AG10803 (cell line): ENCODE data around the gene CHCHD5.
"Not testable (repeated sequence)": the region's sequence is repeated elsewhere in the genome, so short reads cannot be mapped to it uniquely, and the experiment has no call there.

ENCODE experiments used
- DNase-seq: peaks from one replicate; pipeline ENCODE4 v3.0.0; 2010; ENCODE audit warnings: low read depth
- H3K4me3 ChIP-seq: 2 replicates; pipeline ENCODE4 v1.5.1; 2011; ENCODE audit warnings: mild to moderate bottlenecking, low read length, control low read depth
- TF ChIP-seq, protein P1 (sequence below): conservative IDR thresholded peaks from 2 replicates; pipeline ENCODE4 v1.5.1; 2011; ENCODE audit warnings: mild to moderate bottlenecking, low read length, control low read depth, inconsistent platforms

Gene CHCHD5

DNA sequence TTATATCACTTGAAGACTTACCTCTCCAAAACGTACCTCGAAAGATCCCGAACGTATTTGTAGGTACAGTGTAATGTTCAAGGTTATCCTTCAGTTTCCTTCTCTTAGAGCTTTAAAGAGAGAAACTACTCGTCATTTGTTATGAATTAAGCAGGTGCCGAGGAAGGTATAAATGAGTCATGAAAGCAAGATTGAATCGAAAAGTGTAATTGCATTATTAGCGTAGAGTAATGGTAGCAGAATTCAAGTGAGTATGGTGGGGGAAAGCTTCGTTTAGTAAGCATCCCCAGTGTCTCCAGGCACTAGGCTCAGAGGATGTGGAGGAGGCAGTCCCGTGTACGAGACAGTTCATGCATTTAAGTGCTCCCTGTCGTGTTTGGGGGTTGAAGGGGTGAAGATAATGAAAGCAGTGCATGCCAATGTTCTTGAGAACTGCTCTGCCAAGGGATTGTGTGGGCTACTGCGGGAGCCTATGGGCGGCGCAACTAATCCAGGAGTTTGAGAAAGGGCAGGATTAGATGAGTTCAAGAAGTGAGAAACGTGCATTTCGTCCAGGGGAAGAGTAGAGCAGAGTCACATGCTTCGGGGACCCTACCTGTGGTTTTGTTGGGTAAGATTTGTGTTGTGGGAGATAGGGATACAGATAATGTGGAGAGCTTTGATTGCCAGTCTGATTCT, 41.3 kb upstream of the CHCHD5 start:
- H3K4me3 ChIP-seq: peak overlapping the region; percentile 98
- TF ChIP-seq, protein P1, sequence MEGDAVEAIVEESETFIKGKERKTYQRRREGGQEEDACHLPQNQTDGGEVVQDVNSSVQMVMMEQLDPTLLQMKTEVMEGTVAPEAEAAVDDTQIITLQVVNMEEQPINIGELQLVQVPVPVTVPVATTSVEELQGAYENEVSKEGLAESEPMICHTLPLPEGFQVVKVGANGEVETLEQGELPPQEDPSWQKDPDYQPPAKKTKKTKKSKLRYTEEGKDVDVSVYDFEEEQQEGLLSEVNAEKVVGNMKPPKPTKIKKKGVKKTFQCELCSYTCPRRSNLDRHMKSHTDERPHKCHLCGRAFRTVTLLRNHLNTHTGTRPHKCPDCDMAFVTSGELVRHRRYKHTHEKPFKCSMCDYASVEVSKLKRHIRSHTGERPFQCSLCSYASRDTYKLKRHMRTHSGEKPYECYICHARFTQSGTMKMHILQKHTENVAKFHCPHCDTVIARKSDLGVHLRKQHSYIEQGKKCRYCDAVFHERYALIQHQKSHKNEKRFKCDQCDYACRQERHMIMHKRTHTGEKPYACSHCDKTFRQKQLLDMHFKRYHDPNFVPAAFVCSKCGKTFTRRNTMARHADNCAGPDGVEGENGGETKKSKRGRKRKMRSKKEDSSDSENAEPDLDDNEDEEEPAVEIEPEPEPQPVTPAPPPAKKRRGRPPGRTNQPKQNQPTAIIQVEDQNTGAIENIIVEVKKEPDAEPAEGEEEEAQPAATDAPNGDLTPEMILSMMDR: no peak
- DNase-seq: peak; percentile 8

DNA sequence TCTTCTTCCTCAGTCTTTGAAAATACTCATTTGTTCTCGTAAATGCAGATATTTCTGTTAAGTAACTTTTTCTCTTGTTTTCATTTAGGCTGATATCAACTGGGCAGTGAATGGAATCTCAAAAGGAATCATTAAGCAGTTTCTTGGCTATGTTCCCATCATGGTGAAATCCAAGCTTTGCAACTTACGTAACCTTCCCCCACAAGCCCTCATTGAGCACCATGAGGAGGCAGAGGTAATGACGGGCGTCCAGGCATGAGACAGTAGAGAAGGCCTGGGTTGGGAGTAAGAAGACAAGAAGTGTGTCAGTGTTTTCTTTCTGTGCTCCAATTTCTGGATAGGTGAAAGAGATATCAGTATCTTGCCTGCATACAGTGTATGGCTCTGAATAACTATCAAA, 37.1 kb upstream of the CHCHD5 start:
- TF ChIP-seq, protein P1: no peak
- DNase-seq: peak; percentile 56

DNA sequence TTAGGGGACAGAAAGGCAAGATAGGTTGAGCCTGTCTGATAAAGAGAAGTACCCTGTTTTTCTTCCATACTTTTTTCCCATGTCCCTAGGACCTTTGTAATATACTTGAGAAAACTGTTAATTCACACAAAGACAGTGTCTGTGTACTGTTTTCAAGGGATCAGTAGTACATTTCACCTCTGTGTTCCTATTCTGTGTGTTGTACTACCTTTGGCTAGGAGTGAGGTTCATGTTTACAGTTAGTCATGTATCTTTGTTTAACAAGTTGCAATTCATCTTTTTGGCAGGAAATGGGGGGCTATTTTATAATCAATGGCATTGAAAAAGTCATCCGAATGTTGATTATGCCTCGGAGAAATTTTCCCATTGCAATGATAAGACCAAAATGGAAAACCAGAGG, 35.4 kb upstream of the CHCHD5 start:
- DNase-seq: no peak
- no peak overlapping the region for H3K4me3 ChIP-seq
- TF ChIP-seq, protein P1: no peak

More for the DNA sequence above, 37.1 kb upstream of the CHCHD5 start:
- H3K4me3 ChIP-seq: no peak overlapping the region

DNA sequence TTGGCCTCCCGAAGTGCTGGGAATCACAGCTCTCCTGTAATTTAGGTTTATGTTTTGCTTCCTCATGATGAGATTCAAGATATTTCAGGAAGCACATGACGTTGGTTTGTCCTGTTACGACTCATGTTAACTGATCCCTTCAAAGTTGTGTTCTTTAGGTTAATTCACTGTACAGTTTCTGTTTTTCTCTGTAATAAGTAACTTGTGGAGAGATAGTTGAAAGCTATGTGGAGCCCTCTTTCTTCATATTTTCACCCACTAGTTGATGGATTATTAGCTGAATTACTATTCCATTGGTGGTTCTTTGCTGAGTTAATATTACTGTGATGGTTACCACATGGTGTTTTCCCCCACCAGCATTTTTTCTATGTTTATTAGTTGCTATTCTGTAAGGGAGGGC, 18.3 kb upstream of the CHCHD5 start:
- TF ChIP-seq, protein P1: no peak
- DNase-seq: no peak
- H3K4me3 ChIP-seq: no peak overlapping the region

DNA sequence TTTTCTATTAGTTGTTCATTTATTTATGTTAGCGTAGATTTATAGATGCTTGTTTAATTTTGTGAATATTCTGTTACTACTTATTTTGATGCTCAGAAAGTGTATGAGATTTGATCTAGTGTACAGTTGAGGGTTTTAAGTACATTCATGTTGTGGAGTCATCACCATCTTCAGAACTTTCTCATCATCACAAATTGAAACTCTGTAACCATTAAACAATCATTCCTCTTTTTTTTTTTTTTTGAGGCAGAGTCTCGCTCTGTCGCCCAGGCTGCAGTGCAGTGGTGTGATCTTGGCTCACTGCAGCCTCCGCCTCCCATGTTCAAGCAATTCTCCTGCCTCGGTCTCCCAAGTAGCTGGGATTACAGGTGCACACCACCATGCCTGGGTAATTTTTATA, 17.9 kb upstream of the CHCHD5 start:
- DNase-seq, H3K4me3 ChIP-seq: not testable (repeated sequence)

DNA sequence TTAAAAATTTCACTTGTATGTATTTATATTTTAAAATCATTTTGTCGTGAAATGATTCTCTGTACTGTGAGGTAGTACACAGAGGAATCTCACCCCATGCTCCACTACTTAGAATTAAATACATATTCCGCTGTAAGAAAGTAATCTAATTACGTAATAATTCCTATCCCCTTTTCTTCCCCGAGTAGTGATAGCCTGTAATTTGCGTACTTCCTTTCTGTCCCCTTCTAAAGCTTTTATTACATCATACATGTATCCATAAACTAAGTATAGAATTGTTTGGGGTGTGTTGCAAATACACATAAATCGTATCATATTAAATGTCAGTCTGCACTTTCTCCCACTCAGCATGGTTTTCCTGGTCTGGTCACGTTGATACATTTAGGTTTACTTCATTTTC, 12.4 kb upstream of the CHCHD5 start:
- TF ChIP-seq, protein P1: no peak
- no peak for DNase-seq
- no peak overlapping the region for H3K4me3 ChIP-seq

DNA sequence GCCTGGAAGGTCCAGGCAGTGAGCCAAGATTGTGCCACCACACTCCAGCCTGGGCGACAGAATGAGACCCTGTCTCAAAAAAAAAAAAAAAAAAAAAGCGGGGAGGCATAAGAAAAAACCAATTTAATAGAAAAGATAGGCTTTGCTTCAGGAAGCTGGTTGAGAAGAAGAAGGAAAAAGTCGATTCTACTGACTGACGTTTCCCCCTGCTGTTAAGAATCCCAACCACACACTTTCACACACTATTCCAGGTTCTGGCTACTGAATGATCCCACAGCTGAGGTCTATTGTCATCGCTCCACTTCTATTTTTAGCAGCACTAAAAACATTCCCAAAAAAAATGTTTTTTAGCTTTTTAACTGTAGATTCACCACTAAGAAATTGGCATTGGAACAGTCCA, 6.7 kb upstream of the CHCHD5 start:
- TF ChIP-seq, protein P1: peak; percentile 44
- DNase-seq: peak; percentile 51

More for the DNA sequence above, 6.7 kb upstream of the CHCHD5 start:
- H3K4me3 ChIP-seq: no peak overlapping the region
